HG03432 (cell line): ENCODE results near the gene CYTH1.

Source experiments
- ATAC-seq: cut with Tn5 transposase; IDR thresholded peaks from one replicate; pipeline ENCODE4 v1.9.1; 2021; ENCODE audit warnings: mild to moderate bottlenecking, moderate library complexity; ENCODE audit not compliant: unreplicated experiment

CYTH1 gene, protein sequence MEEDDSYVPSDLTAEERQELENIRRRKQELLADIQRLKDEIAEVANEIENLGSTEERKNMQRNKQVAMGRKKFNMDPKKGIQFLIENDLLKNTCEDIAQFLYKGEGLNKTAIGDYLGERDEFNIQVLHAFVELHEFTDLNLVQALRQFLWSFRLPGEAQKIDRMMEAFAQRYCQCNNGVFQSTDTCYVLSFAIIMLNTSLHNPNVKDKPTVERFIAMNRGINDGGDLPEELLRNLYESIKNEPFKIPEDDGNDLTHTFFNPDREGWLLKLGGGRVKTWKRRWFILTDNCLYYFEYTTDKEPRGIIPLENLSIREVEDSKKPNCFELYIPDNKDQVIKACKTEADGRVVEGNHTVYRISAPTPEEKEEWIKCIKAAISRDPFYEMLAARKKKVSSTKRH

GRCh38 chr17:78781893-78782304 is at the start of gene CYTH1:
TSS of gene CYTH1 (minus strand) at chr17:78782273. CDS start at chr17:78782223, 50 bp downstream.
- ATAC-seq: no peak

DNA sequence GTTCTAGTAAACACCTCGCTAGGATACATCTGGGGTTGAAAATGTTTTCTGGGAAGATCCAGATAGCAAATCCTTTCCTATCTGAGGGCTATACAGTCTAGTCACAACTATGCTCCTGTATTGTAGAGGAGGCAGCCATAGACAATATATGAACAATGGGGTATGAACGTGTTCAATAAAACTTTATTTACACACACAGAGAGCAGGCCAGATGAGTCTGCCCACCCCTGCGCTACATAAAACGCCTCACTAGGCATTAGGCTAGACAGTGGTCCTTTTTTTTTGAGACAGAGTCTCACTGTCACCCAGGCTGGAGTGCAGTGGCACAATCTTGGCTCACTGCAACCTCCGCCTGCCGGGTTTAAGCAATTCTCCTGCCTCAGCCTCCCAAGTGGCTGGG is 47.4 kb upstream of the CYTH1 start:
- ATAC-seq: no peak

DNA sequence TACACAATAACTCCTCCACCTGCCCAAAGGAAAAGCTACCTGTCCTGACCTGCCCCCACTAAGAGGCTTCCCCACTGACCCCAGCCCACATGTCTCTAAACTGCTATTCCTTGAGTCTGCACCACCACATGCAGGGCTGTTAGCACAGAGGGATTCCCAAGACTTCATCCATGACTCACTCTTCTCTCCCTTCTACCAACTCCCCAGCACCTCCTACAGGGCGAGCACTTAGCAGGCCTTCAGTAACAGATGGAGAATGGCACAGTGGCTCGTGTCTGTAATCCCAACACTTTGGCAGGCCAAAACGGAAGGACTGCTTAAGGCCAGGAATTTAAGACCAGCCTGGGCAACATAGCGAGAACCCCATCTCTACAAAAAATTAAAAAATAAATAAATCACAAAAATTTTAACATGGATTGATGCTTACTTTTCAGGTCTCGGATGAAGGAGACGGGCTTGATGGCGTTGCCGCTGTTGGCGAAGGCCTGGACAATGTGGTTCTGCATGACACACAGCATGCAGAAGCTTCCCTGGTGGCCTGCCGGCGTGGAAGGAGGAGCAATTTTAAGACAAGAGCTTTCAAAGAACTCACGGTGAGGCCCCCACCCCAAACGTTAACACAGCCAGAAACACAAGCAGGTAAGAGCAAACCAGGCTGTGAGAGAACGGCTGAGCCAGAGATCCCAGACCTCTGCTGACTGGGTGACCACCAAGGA is 46.6 kb upstream of the CYTH1 start:
- ATAC-seq: no peak

GRCh38 chr17:78826836-78827509 is 44.9 kb upstream of the CYTH1 start:
- no peak for ATAC-seq

DNA sequence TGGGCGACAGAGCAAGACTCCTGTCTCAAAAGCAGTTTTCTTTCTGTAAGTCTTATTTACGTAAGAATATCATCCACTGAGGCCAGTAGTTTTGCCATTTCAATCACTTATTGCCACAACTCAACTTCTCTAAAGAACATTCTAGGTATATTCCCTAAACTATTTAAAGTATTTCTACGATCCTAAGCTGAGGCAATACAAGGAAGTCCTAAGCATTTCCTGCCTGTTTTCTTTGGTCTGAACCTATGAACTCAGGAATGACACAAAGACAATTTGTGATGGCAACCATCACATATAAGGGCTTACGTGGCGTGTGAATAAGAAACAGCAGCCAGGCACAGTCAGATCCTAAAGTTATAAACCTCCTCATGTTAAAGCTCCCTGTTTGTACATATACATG is 44.3 kb upstream of the CYTH1 start:
- no peak for ATAC-seq

- ATAC-seq: no peak
Observed at GRCh38 chr17:78825696-78826095, 43.6 kb upstream of the CYTH1 start.

GRCh38 chr17:78824240-78824639 is 42.2 kb upstream of the CYTH1 start:
- ATAC-seq: no peak

GRCh38 chr17:78823282-78824046 is 41.4 kb upstream of the CYTH1 start:
- no peak for ATAC-seq

- no peak for ATAC-seq
Observed at GRCh38 chr17:78822552-78822951, 40.5 kb upstream of the CYTH1 start.

DNA sequence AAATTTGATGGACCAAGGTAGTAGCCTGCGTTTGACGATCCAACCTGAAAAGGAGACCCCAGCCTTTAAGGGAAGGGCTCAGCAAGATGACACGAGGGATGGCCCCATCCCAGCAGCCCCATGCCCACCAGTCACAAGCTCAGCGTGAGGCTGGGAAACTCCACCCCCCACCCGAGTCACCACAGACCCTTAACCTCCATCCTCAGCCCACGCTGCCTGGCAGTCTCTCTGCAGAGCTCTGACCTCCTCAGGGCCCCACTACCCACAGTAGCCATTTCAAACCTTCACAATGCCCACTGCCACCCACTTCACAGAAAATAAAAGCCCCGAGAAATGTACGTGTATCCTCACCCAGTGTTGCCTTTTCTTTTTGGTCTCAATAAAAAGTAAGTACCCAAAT is 39.9 kb upstream of the CYTH1 start:
- no peak for ATAC-seq

DNA sequence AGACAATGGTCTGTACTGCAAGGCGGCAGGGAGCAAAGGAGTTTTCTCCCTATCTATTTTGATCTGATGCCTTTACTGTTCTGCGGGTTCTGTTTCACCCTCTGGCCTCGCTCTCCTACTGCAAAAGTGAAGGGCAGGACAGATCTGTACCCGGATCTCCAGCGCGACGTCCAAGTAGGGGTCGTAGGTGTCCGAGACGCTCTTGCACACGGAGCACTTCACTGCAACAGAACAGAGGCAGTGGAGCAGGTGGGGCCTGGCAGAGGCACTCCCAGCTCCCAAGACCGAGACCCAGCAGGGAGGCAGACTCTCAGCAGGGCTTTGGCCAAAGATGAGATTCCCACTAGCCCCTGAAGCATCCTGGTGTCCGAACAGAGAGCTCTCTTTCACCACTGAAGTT is 38.8 kb upstream of the CYTH1 start:
- no peak for ATAC-seq

GRCh38 chr17:78819806-78820792 is 38.0 kb upstream of the CYTH1 start:
- ATAC-seq: no peak

DNA sequence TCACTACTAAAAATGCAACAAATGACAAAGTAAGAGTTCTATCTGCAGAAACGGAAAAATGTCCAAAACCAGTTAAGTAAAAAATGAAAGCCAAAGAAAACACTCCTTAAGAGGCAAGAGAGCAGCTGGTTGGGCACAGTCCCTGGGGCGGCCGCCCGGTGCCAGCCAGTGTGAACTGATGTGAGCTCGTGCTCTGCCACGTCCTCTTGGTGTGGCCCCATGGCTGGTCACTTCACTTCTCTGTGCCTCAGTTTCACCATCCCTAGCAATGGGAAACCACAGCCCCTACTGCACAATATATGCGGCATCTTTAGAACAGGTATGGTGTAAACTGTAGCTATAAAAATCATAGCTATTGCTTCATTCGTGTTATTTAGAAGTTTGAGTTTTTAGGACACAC is 37.3 kb upstream of the CYTH1 start:
- ATAC-seq: no peak

GRCh38 chr17:78818932-78819331 is 36.9 kb upstream of the CYTH1 start:
- ATAC-seq: no peak

- no peak for ATAC-seq
Observed at GRCh38 chr17:78818152-78818846, 36.2 kb upstream of the CYTH1 start.

DNA sequence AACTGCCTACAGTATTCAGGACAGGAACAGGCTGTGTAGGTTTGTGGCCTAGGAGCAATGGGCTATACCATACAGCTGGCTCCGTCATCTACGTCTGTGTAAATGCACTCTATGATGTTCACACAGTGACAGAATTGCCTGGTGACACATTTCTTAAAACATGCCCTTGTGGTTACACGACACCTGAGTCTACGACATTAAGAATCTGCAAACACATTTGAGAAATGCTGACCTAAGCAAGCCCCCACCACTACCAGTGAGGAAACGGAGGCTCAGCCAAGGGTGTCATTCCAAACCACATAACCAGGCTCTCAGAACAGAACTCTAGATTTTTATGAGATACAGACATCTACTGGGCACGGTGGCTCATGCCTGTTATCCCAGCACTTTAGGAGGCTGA is 35.0 kb upstream of the CYTH1 start:
- no peak for ATAC-seq

DNA sequence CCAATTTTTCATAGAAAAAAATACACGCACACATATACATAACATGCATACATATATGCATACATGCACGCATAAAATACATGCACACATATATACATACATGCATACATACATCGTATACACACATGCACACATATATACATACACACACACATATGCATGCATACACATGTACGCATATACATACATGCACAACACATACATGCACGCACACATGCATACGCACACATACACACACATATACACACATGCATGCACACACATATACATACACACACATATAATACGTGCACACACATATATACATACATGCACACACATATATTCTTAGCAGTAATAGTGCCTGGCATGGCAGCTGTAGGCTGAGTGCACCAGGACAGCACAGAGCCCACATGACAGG is 33.6 kb upstream of the CYTH1 start:
- ATAC-seq: no peak

GRCh38 chr17:78812855-78813254 is 30.8 kb upstream of the CYTH1 start:
- no peak for ATAC-seq

DNA sequence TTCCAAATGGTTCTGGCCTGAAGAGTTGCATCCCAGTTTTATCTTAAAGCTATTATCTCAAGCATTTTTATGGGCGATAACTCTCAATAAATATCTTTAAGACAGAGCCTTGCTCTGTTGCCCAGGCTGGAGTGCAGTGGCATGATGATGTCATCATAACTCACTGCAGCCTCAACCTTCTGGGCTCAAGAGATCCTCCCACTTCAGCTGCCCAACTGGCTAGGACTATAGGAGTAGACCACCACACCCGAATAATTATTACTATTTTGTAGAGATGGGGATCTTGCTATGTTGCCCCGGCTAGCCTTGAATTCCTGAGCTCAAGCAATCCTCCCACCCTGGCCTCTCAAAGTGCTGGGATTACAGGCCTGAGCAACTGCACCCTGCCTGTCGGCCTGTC is 26.1 kb upstream of the CYTH1 start:
- ATAC-seq: no peak
